HepG2 (cell line): Measurements from ENCODE around the gene KRTAP9-7. TPM values are rescaled to one million over a fixed set of nuclear protein-coding genes. Genes with fewer than 3 reads are reported as not detected.

Experiments used
- ATAC-seq: fragments of 200-7000 bp; cut with Tn5 transposase; 3 replicates; pipeline ENCODE4 v1.9.1; 2020; ENCODE audit warnings: mild to moderate bottlenecking, moderate library complexity
- BruUV-seq: library from RNA; stranded (reverse); fragments of 400-500 nt; replicated peaks from 2 replicates; lab custom pipeline; 2021; lab: Mats Ljungman, UMichigan
- CTCF ChIA-PET: fragments of 300-600 bp; formaldehyde crosslinking; extraction: SDS; loops from one replicate; lab custom pipeline; 2021; ENCODE audit warnings: low total read pairs, inconsistent platforms, low intra/inter-chr PET ratio; lab: Yijun Ruan, JAX
- POLR2A ChIA-PET: fragments of 350-600 bp; sonication (Branson Sonifier 250); formaldehyde crosslinking; loops from one replicate; lab custom pipeline; 2020; ENCODE audit warnings: antibody characterized with exemption, inconsistent platforms; lab: Yijun Ruan, JAX
- DNase-seq: peaks from one replicate; pipeline ENCODE4 v3.0.0-alpha.2; 2015; ENCODE audit warnings: low spot score
- FAIRE-seq: peaks from 3 replicates; lab custom pipeline; 2011; peaks lifted over from hg19 to GRCh38; lab: Jason Lieb, UNC
- H2AFZ ChIP-seq: one replicate; pipeline ENCODE4 v1.6.1; 2011; ENCODE audit warnings: low read length, inconsistent platforms
- H3K27ac ChIP-seq: fragments of 300-600 bp; 3 replicates; pipeline ENCODE4 v1.8.0; 2011; ENCODE audit warnings: mixed run types, mild to moderate bottlenecking, mixed read lengths, low read length, inconsistent platforms; ENCODE audit not compliant: insufficient read depth; ENCODE audit errors: extremely low read length
- H3K27me3 ChIP-seq, 2 experiments: fragments of 200-600 bp in 1 of 2; 2 replicates in 1 of 2; 3 replicates in 1 of 2; pipeline versions ENCODE4 v1.6.0 to v1.8.0; 2011; ENCODE audit warnings: low read length in 2 of 2, mild to moderate bottlenecking in 2 of 2, moderate library complexity in 2 of 2, inconsistent platforms in 1 of 2; ENCODE audit not compliant: insufficient read depth in 2 of 2, control insufficient read depth in 1 of 2
- H3K36me3 ChIP-seq, 2 experiments: fragments of 200-600 bp in 1 of 2; replicated peaks in 1 of 2; 2 replicates in 1 of 2; 3 replicates in 1 of 2; pipeline versions ENCODE4 v1.5.1 to v1.8.0; 2011; ENCODE audit warnings: low read length in 2 of 2, inconsistent platforms in 1 of 2; ENCODE audit not compliant: insufficient read depth in 2 of 2, control insufficient read depth in 1 of 2
- H3K4me1 ChIP-seq: 2 replicates; pipeline ENCODE4 v1.5.1; 2012; ENCODE audit warnings: low read length, inconsistent platforms; ENCODE audit not compliant: insufficient read depth
- H3K4me2 ChIP-seq: 2 replicates; pipeline ENCODE4 v1.6.0; 2011; ENCODE audit warnings: low read depth, low read length, inconsistent platforms
- H3K4me3 ChIP-seq, 3 experiments: fragments of 200-600 bp in 1 of 3; sonication (generic), shearing (Covaris generic) in 1 of 3; replicated peaks in 1 of 3; 2 replicates each; pipeline ENCODE4 v1.5.1; 2011 to 2016; ENCODE audit warnings: low read length in 3 of 3, inconsistent platforms in 2 of 3, low read depth in 2 of 3, mild to moderate bottlenecking in 2 of 3, control low read depth in 1 of 3, mixed read lengths in 1 of 3; ENCODE audit not compliant: insufficient read depth in 1 of 3
- H3K79me2 ChIP-seq: one replicate; pipeline ENCODE4 v1.6.1; 2011; ENCODE audit warnings: low read length, inconsistent platforms; ENCODE audit not compliant: insufficient read depth
- H3K9ac ChIP-seq: 2 replicates; pipeline ENCODE4 v1.6.0; 2011; ENCODE audit warnings: mild to moderate bottlenecking, low read depth, low read length, inconsistent platforms; ENCODE audit not compliant: insufficient read depth
- H3K9me3 ChIP-seq: 2 replicates; pipeline ENCODE4 v1.5.1; 2012; ENCODE audit warnings: mild to moderate bottlenecking, low read length
- H4K20me1 ChIP-seq: 2 replicates; pipeline ENCODE4 v1.6.0; 2011; ENCODE audit warnings: inconsistent platforms, mild to moderate bottlenecking, low read length, moderate library complexity; ENCODE audit not compliant: insufficient read depth
- FIP1L1 ChIP-seq: fragments of 200-400 bp; formaldehyde crosslinking; IDR thresholded peaks from 2 replicates; pipeline ENCODE4 v1.6.1; 2018; ENCODE audit warnings: low read depth, mild to moderate bottlenecking, low read length, moderate library complexity, borderline replicate concordance; ENCODE audit not compliant: insufficient read depth
- HNF1A ChIP-seq, 2 experiments: sonication (generic) in 1 of 2; formaldehyde crosslinking in 1 of 2; IDR thresholded peaks; 2 replicates each; pipeline versions ENCODE4 v1.4.0 to v1.6.1; 2016 to 2020; ENCODE audit warnings: borderline replicate concordance in 1 of 2, low read depth in 1 of 2, mild to moderate bottlenecking in 1 of 2, missing genetic modification reagents in 1 of 2
- MED1 ChIP-seq: sonication (generic); formaldehyde crosslinking; IDR thresholded peaks from 2 replicates; pipeline ENCODE4 v1.4.0; 2020; ENCODE audit warnings: missing genetic modification reagents
- PPARG ChIP-seq: conservative IDR thresholded peaks from 2 replicates; pipeline ENCODE4 v1.6.1; 2016; ENCODE audit warnings: missing biosample characterization, missing genetic modification reagents
- RBFOX2 ChIP-seq: fragments of 200-400 bp; formaldehyde crosslinking; IDR thresholded peaks from 2 replicates; pipeline ENCODE4 v1.6.1; 2017; ENCODE audit warnings: low read depth, mild to moderate bottlenecking, low read length
- SOX13 ChIP-seq, 3 experiments: fragments of 450-650 bp in 1 of 3; sonication (generic) in 1 of 3; formaldehyde crosslinking in 1 of 3; IDR thresholded peaks in 2 of 3; conservative IDR thresholded peaks in 1 of 3; 2 replicates each; pipeline versions ENCODE4 v1.5.0 to v1.6.1; 2016 to 2020; ENCODE audit warnings: antibody characterized with exemption in 1 of 3, mild to moderate bottlenecking in 1 of 3, missing compliant biosample characterization in 1 of 3, missing genetic modification reagents in 1 of 3, moderate library complexity in 1 of 3
- U2AF1 ChIP-seq: fragments of 200-400 bp; formaldehyde crosslinking; optimal IDR thresholded peaks from 2 replicates; pipeline ENCODE3; 2017; ENCODE audit warnings: mild to moderate bottlenecking, low read depth, low read length
- ZNF232 ChIP-seq: sonication (generic); formaldehyde crosslinking; IDR thresholded peaks from 2 replicates; pipeline ENCODE4 v1.4.0; 2020; ENCODE audit warnings: missing genetic modification reagents, borderline replicate concordance
- ZNF318 ChIP-seq: sonication (generic); formaldehyde crosslinking; IDR thresholded peaks from 2 replicates; pipeline ENCODE4 v1.4.0; 2020; ENCODE audit warnings: mild to moderate bottlenecking, missing genetic modification reagents
- ZNF430 ChIP-seq: sonication (generic); formaldehyde crosslinking; IDR thresholded peaks from 2 replicates; pipeline ENCODE4 v1.9.0; 2021; ENCODE audit warnings: mild to moderate bottlenecking, missing genetic modification reagents
- WGBS: methylation state at CpG from one replicate; pipeline ENCODE4 v1.1.6; 2017; ENCODE audit warnings: low lambda C conversion rate; 5-methylcytosine and 5-hydroxymethylcytosine counted together
- in situ Hi-C: cut with HindIII; loops from 2 replicates; pipeline ENCODE4 v1.10.0; 2017; ENCODE audit warnings: low pct_unique_long_range_greater_than_20kb; ENCODE audit not compliant: extremely low pct_ligation_motif_present
- intact Hi-C: fragments of 100-400 bp; cut with micrococcal nuclease; formaldehyde crosslinking; loops from one replicate; pipeline ENCODE4 v1.10.0; 2022; ENCODE audit not compliant: unreplicated experiment
- polyA plus RNA-seq, 8 experiments: library from polyadenylated mRNA; depleted of rRNA in 3 of 8; stranded (reverse) in 7 of 8; unstranded in 1 of 8; fragments of >200 nt; fragmentation: Illumina TruSeq in 4 of 8; extraction: Trizol in 4 of 8; gene quantifications; 2 replicates each; pipeline versions ENCODE4 v1.2.1 to v1.2.3, GENCODE V29; 2011 to 2016; ENCODE audit warnings: low read depth in 4 of 8, missing spikeins in 1 of 8, mixed read lengths in 1 of 8; ENCODE audit not compliant: insufficient read depth in 1 of 8
- total RNA-seq, 5 experiments: library from RNA; depleted of rRNA; stranded (reverse); fragments of >200 nt; fragmentation: Illumina TruSeq; extraction: Trizol; gene quantifications; 2 replicates each; pipeline ENCODE4 v1.2.3, GENCODE V29; 2016; ENCODE audit warnings: low read depth in 1 of 5

KRTAP9-7 gene
- total and polyA plus RNA-seq, 2 of the 13 experiments (the other 11 are each of a cell fraction or from before 2014, with no cell fraction given) = not detected

GRCh38 chr17:41231731-41232130, 43.8 kb upstream of the KRTAP9-7 start:
- H3K9me3 ChIP-seq = no peaks in the 10 kb centered on the region
- no peaks in the 10 kb centered on the region for H3K79me2 ChIP-seq
- no peak overlapping the region for H3K4me2 ChIP-seq
- no peak overlapping the region for H3K9ac ChIP-seq
- no peak for ATAC-seq
- peaks cover 0 to 5% of the 10 kb centered on the region in 2 experiments; a peak in 1 of 5 replicates for H3K27me3 ChIP-seq
- POLR2A ChIA-PET = no interaction called here
- H3K36me3 ChIP-seq = no peaks in the 10 kb centered on the region
- no peaks in the 10 kb centered on the region for H3K4me1 ChIP-seq
- no peak overlapping the region for H3K27ac ChIP-seq
- DNase-seq = no peak
- intact Hi-C loops (no loop called here), in situ Hi-C loops (no loop called here)
- no peaks in the 10 kb centered on the region for H4K20me1 ChIP-seq
- H2AFZ ChIP-seq = no peak overlapping the region
- H3K4me3 ChIP-seq = no peak overlapping the region
- no TSS peak for BruUV-seq
- no peak for FAIRE-seq
- CTCF ChIA-PET = no interaction called here
- WGBS = 11% methylated on average over 6 of the region's 6 CpGs
- TF ChIP-seq PPARG (CRISPR knock-in tag) (no peak), ZNF232 (CRISPR knock-in tag) (no peak), HNF1A (IDR thresholded peaks at IDR 0.05; ENCODE audit: low read depth) (no peak), HNF1A (CRISPR knock-in tag; IDR thresholded peaks at IDR 0.05; ENCODE audit: borderline replicate concordance) (no peak), ZNF430 (CRISPR knock-in tag) (no peak), SOX13 (IDR thresholded peaks at IDR 0.05) (no peak), SOX13 (CRISPR knock-in tag; conservative IDR thresholded peaks at IDR 0.05 in 1 of 2, IDR thresholded peaks at IDR 0.05 in 1 of 2) (no peak), FIP1L1 (no peak), U2AF1 (no peak), MED1 (CRISPR knock-in tag) (no peak), RBFOX2 (no peak), ZNF318 (CRISPR knock-in tag) (no peak)
